Hepatocyte (in vitro differentiated cells): ENCODE data around the gene DHDDS. TPM values are rescaled to one million over a fixed set of nuclear protein-coding genes. Genes with fewer than 3 reads are reported as not detected.
A peak's percentile ranks its signal among the peaks of the same experiment; 100 is the strongest.
"Not testable (repeated sequence)": the region's sequence is repeated elsewhere in the genome, so short reads cannot be mapped to it uniquely, and the experiment has no call there.

Experiments used
- DNase-seq: peaks from one replicate; pipeline ENCODE4 v3.0.0-alpha.2; 2016; ENCODE audit warnings: low spot score
- H2AFZ ChIP-seq: fragments of 200-600 bp; sonication (generic); 2 replicates; pipeline ENCODE4 v1.6.0; 2016; ENCODE audit warnings: antibody characterized with exemption, mild to moderate bottlenecking
- H3K27ac ChIP-seq: fragments of 200-600 bp; sonication (generic); 2 replicates; pipeline ENCODE4 v1.5.1; 2016; ENCODE audit warnings: mild to moderate bottlenecking
- H3K27me3 ChIP-seq: fragments of 200-600 bp; sonication (generic); 2 replicates; pipeline ENCODE4 v1.6.1; 2016
- H3K36me3 ChIP-seq: fragments of 200-600 bp; sonication (generic); replicated peaks from 2 replicates; pipeline ENCODE4 v1.5.1; 2016; ENCODE audit warnings: low read depth; ENCODE audit not compliant: insufficient read depth
- H3K4me1 ChIP-seq: fragments of 200-600 bp; sonication (generic); 2 replicates; pipeline ENCODE4 v1.5.1; 2016; ENCODE audit warnings: mild to moderate bottlenecking, moderate library complexity; ENCODE audit not compliant: insufficient read depth
- H3K4me2 ChIP-seq: fragments of 200-600 bp; sonication (generic); 2 replicates; pipeline ENCODE4 v1.6.0; 2016
- H3K4me3 ChIP-seq: fragments of 200-600 bp; sonication (generic); 2 replicates; pipeline ENCODE4 v1.5.1; 2016; ENCODE audit warnings: mild to moderate bottlenecking
- H3K79me2 ChIP-seq: fragments of 200-600 bp; sonication (generic); 2 replicates; pipeline ENCODE4 v1.6.0; 2017; ENCODE audit warnings: mild to moderate bottlenecking
- H3K9me2 ChIP-seq: fragments of 200-600 bp; sonication (generic); replicated peaks from 2 replicates; pipeline ENCODE4 v1.6.0; 2017; ENCODE audit warnings: mild to moderate bottlenecking; ENCODE audit not compliant: insufficient read depth
- H3K9me3 ChIP-seq: fragments of 200-600 bp; sonication (generic); 2 replicates; pipeline ENCODE4 v1.5.1; 2016; ENCODE audit warnings: low read depth, mild to moderate bottlenecking
- H4K20me1 ChIP-seq: fragments of 200-600 bp; sonication (generic); 2 replicates; pipeline ENCODE4 v1.6.0; 2016; ENCODE audit warnings: mild to moderate bottlenecking; ENCODE audit not compliant: insufficient read depth, poor library complexity, severe bottlenecking
- CTCF ChIP-seq: fragments of 200-600 bp; sonication (generic); IDR thresholded peaks from 2 replicates; pipeline ENCODE4 v1.5.1; 2016; ENCODE audit warnings: antibody characterized with exemption, mild to moderate bottlenecking; ENCODE audit not compliant: poor library complexity
- EZH2 ChIP-seq: fragments of 200-600 bp; sonication (generic); IDR thresholded peaks from 2 replicates; pipeline ENCODE4 v1.6.1; 2016; ENCODE audit warnings: antibody characterized with exemption, mild to moderate bottlenecking, borderline replicate concordance
- EZH2phosphoT487 ChIP-seq: fragments of 200-600 bp; sonication (generic); IDR thresholded peaks from one replicate; pipeline ENCODE4 v1.6.1; 2018; ENCODE audit warnings: antibody characterized with exemption, mild to moderate bottlenecking, low read depth, moderate library complexity; ENCODE audit not compliant: unreplicated experiment, severe bottlenecking
- WGBS: methylation state at CpG from one replicate; pipeline ENCODE4 v1.1.6; 2016; ENCODE audit warnings: low lambda C conversion rate; ENCODE audit errors: missing lambda C conversion rate; 5-methylcytosine and 5-hydroxymethylcytosine counted together
- polyA plus RNA-seq: library from polyadenylated mRNA; unstranded; fragments of >200 nt; fragmentation: Nextera tagmentation; extraction: Ambion mirVana; gene quantifications from 2 replicates; pipeline ENCODE4 v1.2.1, GENCODE V29; 2016
- total RNA-seq: library from RNA; depleted of rRNA; stranded (reverse); fragments of >200 nt; gene quantifications from 2 replicates; pipeline ENCODE4 v1.2.3, GENCODE V29; 2014

Gene DHDDS
- total and polyA plus RNA-seq, 2 experiments from 2014 or later: 42.9 to 44.9 TPM

- H3K9me3 ChIP-seq: no peaks in the 10 kb centered on the region
- no peaks in the 10 kb centered on the region for H3K27me3 ChIP-seq
- H3K9me2 ChIP-seq: no peaks in the 10 kb centered on the region
- H3K4me1 ChIP-seq: peaks cover 3% of the 10 kb centered on the region
- H3K4me2 ChIP-seq: no peak overlapping the region
- H3K27ac ChIP-seq: no peak overlapping the region
- H3K36me3 ChIP-seq: no peaks in the 10 kb centered on the region
- DNase-seq: no peak
- H2AFZ ChIP-seq: no peak overlapping the region
- H3K4me3 ChIP-seq: no peak overlapping the region
- WGBS: 62% methylated on average over 3 of the region's 4 CpGs
- H4K20me1 ChIP-seq: no peaks in the 10 kb centered on the region
- H3K79me2 ChIP-seq: no peaks in the 10 kb centered on the region
- TF ChIP-seq EZH2 (no peak), CTCF (no peak), EZH2phosphoT487 (no peak)
These were observed 64.7 kb downstream of the DHDDS start for GRCh38 chr1:26496861-26497260.

GRCh38 chr1:26498894-26499293 is 66.8 kb downstream of the DHDDS start:
- Histone ChIP-seq H3K9me2 (no peaks in the 10 kb centered on the region), H4K20me1 (no peaks in the 10 kb centered on the region), H3K4me1 (peaks cover 4% of the 10 kb centered on the region), H3K79me2 (no peaks in the 10 kb centered on the region), H2AFZ (no peak overlapping the region), H3K27me3 (no peaks in the 10 kb centered on the region), H3K27ac (no peak overlapping the region), H3K9me3 (no peaks in the 10 kb centered on the region), H3K4me3 (no peak overlapping the region), H3K36me3 (no peaks in the 10 kb centered on the region), H3K4me2 (no peak overlapping the region)
- 96% methylated on average over 7 of the region's 7 CpGs for WGBS
- TF ChIP-seq EZH2 (no peak), EZH2phosphoT487 (no peak), CTCF (no peak)
- no peak for DNase-seq

- TF ChIP-seq EZH2phosphoT487: no peak
- TF ChIP-seq EZH2: no peak
- no peak for TF ChIP-seq CTCF
- no peaks in the 10 kb centered on the region for H3K27me3 ChIP-seq
- H3K4me2 ChIP-seq: peak overlapping the region; percentile 99
- peaks cover 4% of the 10 kb centered on the region for H3K4me1 ChIP-seq
- H3K79me2 ChIP-seq: no peaks in the 10 kb centered on the region
- H3K36me3 ChIP-seq: no peaks in the 10 kb centered on the region
- peak overlapping the region; percentile 95 for H2AFZ ChIP-seq
- peak overlapping the region; percentile 89 for H3K27ac ChIP-seq
- 1% methylated on average over 63 of the region's 74 CpGs for WGBS
- peak; percentile 93 for DNase-seq
- no peaks in the 10 kb centered on the region for H4K20me1 ChIP-seq
- H3K9me2 ChIP-seq: no peaks in the 10 kb centered on the region
- H3K9me3 ChIP-seq: no peaks in the 10 kb centered on the region
- H3K4me3 ChIP-seq: peak overlapping the region; percentile 97
These were observed 68.5 kb downstream of the DHDDS start for GRCh38 chr1:26500488-26501175.

GRCh38 chr1:26510711-26511110 is 78.6 kb downstream of the DHDDS start:
- not testable (repeated sequence) for H3K4me1 ChIP-seq, H3K27me3 ChIP-seq, H3K9me3 ChIP-seq, H3K79me2 ChIP-seq, H3K4me3 ChIP-seq, H3K36me3 ChIP-seq, H3K9me2 ChIP-seq, H2AFZ ChIP-seq, H3K4me2 ChIP-seq, DNase-seq, H3K27ac ChIP-seq, H4K20me1 ChIP-seq
- 75% methylated on average over 2 of the region's 2 CpGs for WGBS

GRCh38 chr1:26515836-26516235 is 83.7 kb downstream of the DHDDS start:
- H3K27ac ChIP-seq, H3K9me3 ChIP-seq, H4K20me1 ChIP-seq, H3K79me2 ChIP-seq, H3K4me1 ChIP-seq, DNase-seq, H3K9me2 ChIP-seq, H3K27me3 ChIP-seq, H2AFZ ChIP-seq, H3K4me3 ChIP-seq, H3K4me2 ChIP-seq, H3K36me3 ChIP-seq: not testable (repeated sequence)
- 93% methylated on average over 4 of the region's 4 CpGs for WGBS
